22Rv1 (cell line): Measurements from ENCODE around the gene CNTN1.

Experiments
- H3K27ac ChIP-seq: fragments of 450-650 bp; 2 replicates; pipeline ENCODE4 v1.5.1; 2017
- CTCF ChIP-seq: fragments of 450-650 bp; IDR thresholded peaks from 2 replicates; pipeline ENCODE4 v1.5.1; 2017; ENCODE audit warnings: mild to moderate bottlenecking
- ZFX ChIP-seq: fragments of 450-650 bp; IDR thresholded peaks from 2 replicates; pipeline ENCODE4 v1.6.1; 2017; ENCODE audit warnings: antibody characterized with exemption, borderline replicate concordance

CNTN1 gene

GRCh38 chr12:40996091-40996490 is 303.9 kb downstream of the CNTN1 start:
- TF ChIP-seq ZFX (no peak), CTCF (no peak)

GRCh38 chr12:40999210-40999609 is 307.0 kb downstream of the CNTN1 start:
- no peak overlapping the region for H3K27ac ChIP-seq
- TF ChIP-seq ZFX (no peak), CTCF (no peak)

More at GRCh38 chr12:40996091-40996490, 303.9 kb downstream of the CNTN1 start:
- H3K27ac ChIP-seq = no peak overlapping the region

GRCh38 chr12:41008472-41008871 is 316.2 kb downstream of the CNTN1 start:
- H3K27ac ChIP-seq = no peak overlapping the region
- TF ChIP-seq CTCF = no peak
- no peak for TF ChIP-seq ZFX

- TF ChIP-seq ZFX (no peak), CTCF (0 out of 2 replicates have a peak, but pooled peaks have one; percentile 18)
- H3K27ac ChIP-seq = no peak overlapping the region
These were observed 319.7 kb downstream of the CNTN1 start for GRCh38 chr12:41011939-41012338.

GRCh38 chr12:41013881-41014642 is 321.8 kb downstream of the CNTN1 start:
- TF ChIP-seq CTCF (no peak), ZFX (no peak)
- H3K27ac ChIP-seq = no peak overlapping the region

GRCh38 chr12:41014643-41015020 is 322.4 kb downstream of the CNTN1 start:
- no peak overlapping the region for H3K27ac ChIP-seq
- TF ChIP-seq CTCF (no peak), ZFX (no peak)

- TF ChIP-seq ZFX (no peak), CTCF (no peak)
- H3K27ac ChIP-seq = no peak overlapping the region
These were observed 325.8 kb downstream of the CNTN1 start for GRCh38 chr12:41018010-41018409.
